ENCODE data around the gene IDUA. TPM values are rescaled to one million over a fixed set of nuclear protein-coding genes. Genes with fewer than 3 reads are reported as not detected.

Gene IDUA
- total RNA-seq, 2 donors from 2014 or later: 23.4 to 31.9 TPM

GRCh38 chr4:1002131-1002630, 15.3 kb downstream of the IDUA start:
- Histone ChIP-seq H3K27me3 (replicated peaks; ENCODE audit: insufficient read depth) (peaks cover 5% of the 10 kb centered on the region), H3K4me3 (no peak overlapping the region), H3K36me3 (no peaks in the 10 kb centered on the region), H3K9me3 (no peaks in the 10 kb centered on the region), H3K27ac (no peak overlapping the region), H3K4me1 (ENCODE audit: control insufficient read depth in 1 of 2, low read depth in 2 of 2) (peaks cover 12 to 23% of the 10 kb centered on the region in 2 donors)
- TF ChIP-seq CTCF (IDR thresholded peaks at IDR 0.05): no peak
- no peak for DNase-seq (ENCODE audit: low spot score)
- no peak for ATAC-seq (ENCODE audit: insufficient number of reproducible peaks, low FRiP score, low read depth)

GRCh38 chr4:1002631-1003251, 15.9 kb downstream of the IDUA start:
- no peaks in the 10 kb centered on the region for H3K36me3 ChIP-seq
- no peak overlapping the region for H3K4me3 ChIP-seq
- no peak overlapping the region for H3K27ac ChIP-seq
- ATAC-seq (ENCODE audit: insufficient number of reproducible peaks, low FRiP score, low read depth) (no peak), DNase-seq (ENCODE audit: low spot score) (no peak)
- no peaks in the 10 kb centered on the region for H3K9me3 ChIP-seq
- peaks cover 9 to 18% of the 10 kb centered on the region in 2 donors for H3K4me1 ChIP-seq (ENCODE audit: control insufficient read depth in 1 of 2, low read depth in 2 of 2)
- no peak for TF ChIP-seq CTCF (IDR thresholded peaks at IDR 0.05)
- H3K27me3 ChIP-seq (replicated peaks; ENCODE audit: insufficient read depth): peaks cover 2% of the 10 kb centered on the region

GRCh38 chr4:1003271-1004070, 16.6 kb downstream of the IDUA start:
- DNase-seq (ENCODE audit: low spot score) (no peak), ATAC-seq (ENCODE audit: insufficient number of reproducible peaks, low FRiP score, low read depth) (no peak)
- H3K4me1 ChIP-seq (ENCODE audit: control insufficient read depth in 1 of 2, low read depth in 2 of 2): peaks cover 6 to 14% of the 10 kb centered on the region in 2 donors
- H3K36me3 ChIP-seq: no peaks in the 10 kb centered on the region
- H3K4me3 ChIP-seq: no peak overlapping the region
- TF ChIP-seq CTCF (IDR thresholded peaks at IDR 0.05): no peak
- H3K9me3 ChIP-seq: no peaks in the 10 kb centered on the region
- no peak overlapping the region for H3K27ac ChIP-seq
- H3K27me3 ChIP-seq (replicated peaks; ENCODE audit: insufficient read depth): no peaks in the 10 kb centered on the region

DNA sequence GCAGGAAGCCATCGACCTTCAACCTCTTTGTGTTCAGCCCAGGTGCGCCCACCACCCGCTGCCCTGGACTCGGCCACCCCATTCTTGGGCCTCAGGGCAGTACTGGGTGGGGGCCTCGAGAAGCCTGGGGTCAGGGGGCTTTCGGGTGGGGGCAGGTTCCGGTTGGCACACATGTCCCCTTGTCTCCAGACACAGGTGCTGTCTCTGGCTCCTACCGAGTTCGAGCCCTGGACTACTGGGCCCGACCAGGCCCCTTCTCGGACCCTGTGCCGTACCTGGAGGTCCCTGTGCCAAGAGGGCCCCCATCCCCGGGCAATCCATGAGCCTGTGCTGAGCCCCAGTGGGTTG, 17.2 kb downstream of the IDUA start:
- Histone ChIP-seq H3K36me3 (no peaks in the 10 kb centered on the region), H3K27me3 (replicated peaks; ENCODE audit: insufficient read depth) (no peaks in the 10 kb centered on the region), H3K4me1 (ENCODE audit: control insufficient read depth in 1 of 2, low read depth in 2 of 2) (peaks cover 6 to 19% of the 10 kb centered on the region in 2 donors), H3K4me3 (no peak overlapping the region), H3K9me3 (no peaks in the 10 kb centered on the region), H3K27ac (no peak overlapping the region)
- DNase-seq (ENCODE audit: low spot score): no peak
- no peak for TF ChIP-seq CTCF (IDR thresholded peaks at IDR 0.05)
- no peak for ATAC-seq (ENCODE audit: insufficient number of reproducible peaks, low FRiP score, low read depth)

All from thoracic aorta (tissue), 2 donors.